Stimulated activated CD4-positive, alpha-beta T cell treated with anti-CD3 and anti-CD28 coated beads, Interleukin-12 subunit alpha, Interleukin-12 subunit beta, amount 100 ng/mL, for 48 hours (primary cell): Measurements from ENCODE around the gene RMND5A.

Experiments used
- DNase-seq, 3 donors: peaks; one replicate each; pipeline ENCODE4 v3.0.0-alpha.2; 2020; ENCODE audit warnings: low read depth in 2 of 3, low spot score in 1 of 3

Gene RMND5A

GRCh38 chr2:86764661-86765309, 44.7 kb downstream of the RMND5A start:
- peak in 1 of 3 donors; percentile 24 for DNase-seq

GRCh38 chr2:86765310-86765695, 45.2 kb downstream of the RMND5A start:
- no peak for DNase-seq

GRCh38 chr2:86768189-86768949, 48.3 kb downstream of the RMND5A start:
- no peak for DNase-seq

- DNase-seq: no peak
These were observed 49.7 kb downstream of the RMND5A start for GRCh38 chr2:86769838-86770237.

- DNase-seq: no peak
These were observed 50.8 kb downstream of the RMND5A start for GRCh38 chr2:86770816-86771301.

GRCh38 chr2:86772611-86773010, 52.5 kb downstream of the RMND5A start:
- DNase-seq: no peak

- DNase-seq: no peak
These were observed 54.8 kb downstream of the RMND5A start for GRCh38 chr2:86774862-86775261.

GRCh38 chr2:86775338-86775737, 55.2 kb downstream of the RMND5A start:
- DNase-seq: no peak

GRCh38 chr2:86776532-86776931, 56.4 kb downstream of the RMND5A start:
- DNase-seq: no peak

GRCh38 chr2:86778957-86779356, 58.9 kb downstream of the RMND5A start:
- DNase-seq: no peak

GRCh38 chr2:86779971-86780370, 59.9 kb downstream of the RMND5A start:
- no peak for DNase-seq

- no peak for DNase-seq
These were observed 61.3 kb downstream of the RMND5A start for GRCh38 chr2:86781363-86781762.

GRCh38 chr2:86782748-86783147, 62.7 kb downstream of the RMND5A start:
- no peak for DNase-seq

- DNase-seq: no peak
These were observed 63.7 kb downstream of the RMND5A start for GRCh38 chr2:86783615-86784339.

GRCh38 chr2:86785456-86785855, 65.4 kb downstream of the RMND5A start:
- no peak for DNase-seq

GRCh38 chr2:86786001-86786536, 66.0 kb downstream of the RMND5A start:
- no peak for DNase-seq

- no peak for DNase-seq
These were observed 67.6 kb downstream of the RMND5A start for GRCh38 chr2:86787736-86788135.

GRCh38 chr2:86788165-86788564, 68.1 kb downstream of the RMND5A start:
- DNase-seq: no peak

- no peak for DNase-seq
These were observed 69.0 kb downstream of the RMND5A start for GRCh38 chr2:86788881-86789686.

GRCh38 chr2:86789687-86790133, 69.6 kb downstream of the RMND5A start:
- DNase-seq: no peak
